Dendritic cell treated with granulocyte-macrophage colony-stimulating factor and Interleukin-4, amounts not matched to agents 40 ng/mL and 50 ng/mL, for 4 days (primary cell): ENCODE measurements around the gene HDHD3.
"Not testable (repeated sequence)": the region's sequence is repeated elsewhere in the genome, so short reads cannot be mapped to it uniquely, and the experiment has no call there.

Source experiments
- H3K27ac Mint-ChIP-seq: one replicate; pipeline ENCODE4 v1.8.0; 2022; ENCODE audit warnings: mild to moderate bottlenecking, mixed read lengths
- H3K27me3 Mint-ChIP-seq: one replicate; pipeline ENCODE4 v1.8.0; 2022; ENCODE audit warnings: mild to moderate bottlenecking, mixed read lengths
- H3K36me3 Mint-ChIP-seq: one replicate; pipeline ENCODE4 v1.8.0; 2022; ENCODE audit warnings: low read depth, mixed read lengths
- H3K4me1 Mint-ChIP-seq: one replicate; pipeline ENCODE4 v1.8.0; 2022; ENCODE audit warnings: low read depth, mixed read lengths
- H3K4me3 Mint-ChIP-seq: one replicate; pipeline ENCODE4 v1.8.0; 2022; ENCODE audit warnings: mild to moderate bottlenecking, moderate library complexity, mixed read lengths
- H3K9me3 Mint-ChIP-seq: one replicate; pipeline ENCODE4 v1.8.0; 2022; ENCODE audit warnings: mixed read lengths
- intact Hi-C: fragments of 100-400 bp; cut with micrococcal nuclease; formaldehyde crosslinking; loops from one replicate; pipeline ENCODE4 v1.15.0; 2022

The HDHD3 gene

GRCh38 chr9:113399646-113400200 is 22.9 kb upstream of the HDHD3 start:
- Mint-ChIP-seq H3K36me3 (peaks cover 28% of the 10 kb centered on the region), H3K27me3 (no peaks in the 10 kb centered on the region), H3K4me3 (peak overlapping the region; percentile 98), H3K27ac (peak overlapping the region; percentile 96), H3K4me1 (peaks cover 59% of the 10 kb centered on the region), H3K9me3 (no peaks in the 10 kb centered on the region)
- intact Hi-C loops: loop anchor here (2.0 to 10.0 kb wide), 4 partner anchors 55 to 259 kb away; partner anchors contain the start of genes BSPRY, CDC26, PRPF4 and WDR31

- Mint-ChIP-seq H3K9me3 (no peaks in the 10 kb centered on the region), H3K36me3 (peaks cover 33% of the 10 kb centered on the region), H3K27me3 (no peaks in the 10 kb centered on the region), H3K27ac (no peak overlapping the region), H3K4me3 (no peak overlapping the region), H3K4me1 (peaks cover 50% of the 10 kb centered on the region)
- intact Hi-C loops: no loop called here
Observed at GRCh38 chr9:113398796-113399195, 22.0 kb upstream of the HDHD3 start.

GRCh38 chr9:113397203-113397631 is 20.4 kb upstream of the HDHD3 start:
- Mint-ChIP-seq H3K36me3 (peaks cover 48% of the 10 kb centered on the region), H3K9me3 (no peaks in the 10 kb centered on the region), H3K4me3 (no peak overlapping the region), H3K27ac (peak overlapping the region; percentile 8), H3K27me3 (no peaks in the 10 kb centered on the region), H3K4me1 (peaks cover 38% of the 10 kb centered on the region)
- intact Hi-C loops: no loop called here

- H3K27me3 Mint-ChIP-seq: no peaks in the 10 kb centered on the region
- no peak overlapping the region for H3K4me3 Mint-ChIP-seq
- H3K27ac Mint-ChIP-seq: no peak overlapping the region
- intact Hi-C loops: no loop called here
- H3K4me1 Mint-ChIP-seq: peaks cover 29% of the 10 kb centered on the region
- no peaks in the 10 kb centered on the region for H3K9me3 Mint-ChIP-seq
- peaks cover 61% of the 10 kb centered on the region for H3K36me3 Mint-ChIP-seq
Observed at GRCh38 chr9:113395000-113395861, 18.4 kb upstream of the HDHD3 start.

GRCh38 chr9:113393281-113393680 is 16.5 kb upstream of the HDHD3 start:
- intact Hi-C loops: no loop called here

GRCh38 chr9:113391917-113392316 is 15.1 kb upstream of the HDHD3 start:
- H3K4me3 Mint-ChIP-seq: no peak overlapping the region
- intact Hi-C loops: no loop called here
- no peak overlapping the region for H3K27ac Mint-ChIP-seq
- H3K36me3 Mint-ChIP-seq: peaks cover 95% of the 10 kb centered on the region
- no peaks in the 10 kb centered on the region for H3K27me3 Mint-ChIP-seq
- peaks cover 10% of the 10 kb centered on the region for H3K4me1 Mint-ChIP-seq
- H3K9me3 Mint-ChIP-seq: no peaks in the 10 kb centered on the region

More at GRCh38 chr9:113393281-113393680, 16.5 kb upstream of the HDHD3 start:
- Mint-ChIP-seq H3K9me3 (no peaks in the 10 kb centered on the region), H3K4me1 (peaks cover 14% of the 10 kb centered on the region), H3K27ac (no peak overlapping the region), H3K27me3 (no peaks in the 10 kb centered on the region), H3K4me3 (no peak overlapping the region), H3K36me3 (peaks cover 81% of the 10 kb centered on the region)

GRCh38 chr9:113390192-113390960 is 13.6 kb upstream of the HDHD3 start:
- Mint-ChIP-seq H3K27ac (no peak overlapping the region), H3K4me1 (peaks cover 12% of the 10 kb centered on the region), H3K4me3 (no peak overlapping the region), H3K9me3 (no peaks in the 10 kb centered on the region), H3K27me3 (no peaks in the 10 kb centered on the region), H3K36me3 (peaks cover 87% of the 10 kb centered on the region)
- intact Hi-C loops: no loop called here

GRCh38 chr9:113389451-113389850 is 12.7 kb upstream of the HDHD3 start:
- Mint-ChIP-seq H3K27me3 (no peaks in the 10 kb centered on the region), H3K36me3 (peaks cover 79% of the 10 kb centered on the region), H3K4me3 (no peak overlapping the region), H3K27ac (no peak overlapping the region), H3K4me1 (peaks cover 18% of the 10 kb centered on the region), H3K9me3 (no peaks in the 10 kb centered on the region)
- intact Hi-C loops: no loop called here

GRCh38 chr9:113388833-113389232 is 12.0 kb upstream of the HDHD3 start:
- intact Hi-C loops: no loop called here
- H3K27me3 Mint-ChIP-seq: no peaks in the 10 kb centered on the region
- no peaks in the 10 kb centered on the region for H3K9me3 Mint-ChIP-seq
- H3K36me3 Mint-ChIP-seq: peaks cover 75% of the 10 kb centered on the region
- H3K4me3 Mint-ChIP-seq: no peak overlapping the region
- H3K27ac Mint-ChIP-seq: no peak overlapping the region
- H3K4me1 Mint-ChIP-seq: peaks cover 19% of the 10 kb centered on the region

- intact Hi-C loops: no loop called here
Observed at GRCh38 chr9:113387560-113388230, 10.9 kb upstream of the HDHD3 start.

GRCh38 chr9:113386571-113387393 is 10.0 kb upstream of the HDHD3 start:
- intact Hi-C loops: no loop called here
- Mint-ChIP-seq H3K36me3 (peaks cover 55% of the 10 kb centered on the region), H3K27ac (no peak overlapping the region), H3K4me3 (no peak overlapping the region), H3K9me3 (no peaks in the 10 kb centered on the region), H3K27me3 (no peaks in the 10 kb centered on the region), H3K4me1 (peaks cover 19% of the 10 kb centered on the region)

More at GRCh38 chr9:113387560-113388230, 10.9 kb upstream of the HDHD3 start:
- H3K9me3 Mint-ChIP-seq: no peaks in the 10 kb centered on the region
- no peak overlapping the region for H3K27ac Mint-ChIP-seq
- no peak overlapping the region for H3K4me3 Mint-ChIP-seq
- H3K27me3 Mint-ChIP-seq: no peaks in the 10 kb centered on the region
- H3K4me1 Mint-ChIP-seq: peaks cover 19% of the 10 kb centered on the region
- peaks cover 64% of the 10 kb centered on the region for H3K36me3 Mint-ChIP-seq

GRCh38 chr9:113381909-113382411 is 5.2 kb upstream of the HDHD3 start:
- H3K27ac Mint-ChIP-seq: no peak overlapping the region
- H3K9me3 Mint-ChIP-seq: no peaks in the 10 kb centered on the region
- H3K4me1 Mint-ChIP-seq: peaks cover 26% of the 10 kb centered on the region
- H3K27me3 Mint-ChIP-seq: peaks cover 2% of the 10 kb centered on the region
- peaks cover 7% of the 10 kb centered on the region for H3K36me3 Mint-ChIP-seq
- intact Hi-C loops: no loop called here
- H3K4me3 Mint-ChIP-seq: no peak overlapping the region

GRCh38 chr9:113381441-113381840 is 4.7 kb upstream of the HDHD3 start:
- peak overlapping the region; percentile 42 for H3K27ac Mint-ChIP-seq
- intact Hi-C loops, H3K9me3 Mint-ChIP-seq, H3K4me3 Mint-ChIP-seq, H3K36me3 Mint-ChIP-seq, H3K27me3 Mint-ChIP-seq: not testable (repeated sequence)
- peaks cover 21% of the 10 kb centered on the region for H3K4me1 Mint-ChIP-seq
